ACC112 (cell line): ENCODE data around the gene PPP1R3E.

Experiments
- H2AFZ ChIP-seq: fragments of 200-600 bp; sonication (generic); one replicate; pipeline ENCODE4 v1.6.0; 2017; ENCODE audit warnings: antibody characterized with exemption, low read length; ENCODE audit not compliant: unreplicated experiment
- H3K27ac ChIP-seq: fragments of 200-600 bp; sonication (generic); 2 replicates; pipeline ENCODE4 v1.5.1; 2014; ENCODE audit warnings: low read depth, mild to moderate bottlenecking, antibody characterized with exemption, low read length, moderate library complexity
- H3K27me3 ChIP-seq: fragments of 200-600 bp; sonication (generic); 2 replicates; pipeline ENCODE4 v1.6.1; 2014; ENCODE audit warnings: mild to moderate bottlenecking, antibody characterized with exemption, low read length, moderate library complexity, mixed read lengths; ENCODE audit not compliant: insufficient read depth
- H3K36me3 ChIP-seq: fragments of 200-600 bp; sonication (generic); 2 replicates; pipeline ENCODE4 v1.6.1; 2016; ENCODE audit warnings: mild to moderate bottlenecking, antibody characterized with exemption, low read length, moderate library complexity, mixed read lengths; ENCODE audit not compliant: insufficient read depth
- H3K4me1 ChIP-seq: fragments of 200-600 bp; sonication (generic); one replicate; pipeline ENCODE4 v1.6.1; 2016; ENCODE audit warnings: low read length, mixed read lengths; ENCODE audit not compliant: insufficient read depth, unreplicated experiment, control insufficient read depth
- H3K4me3 ChIP-seq: fragments of 200-600 bp; sonication (generic); 2 replicates; pipeline ENCODE4 v1.5.1; 2014; ENCODE audit warnings: mild to moderate bottlenecking, low read depth, low read length
- H3K79me2 ChIP-seq: fragments of 200-600 bp; sonication (generic); one replicate; pipeline ENCODE4 v1.6.0; 2016; ENCODE audit warnings: low read length; ENCODE audit not compliant: control insufficient read depth, unreplicated experiment, insufficient read depth

The PPP1R3E gene

GRCh38 chr14:23321572-23322547 lies 19.2 kb upstream of the PPP1R3E start:
- no peaks in the 10 kb centered on the region for H3K27me3 ChIP-seq
- peaks cover 33% of the 10 kb centered on the region for H3K79me2 ChIP-seq
- peak overlapping the region; percentile 91 for H3K4me3 ChIP-seq
- H3K4me1 ChIP-seq: peaks cover 14% of the 10 kb centered on the region
- H2AFZ ChIP-seq: no peak overlapping the region
- peaks cover 37% of the 10 kb centered on the region for H3K36me3 ChIP-seq
- H3K27ac ChIP-seq: peak overlapping the region; percentile 90

DNA sequence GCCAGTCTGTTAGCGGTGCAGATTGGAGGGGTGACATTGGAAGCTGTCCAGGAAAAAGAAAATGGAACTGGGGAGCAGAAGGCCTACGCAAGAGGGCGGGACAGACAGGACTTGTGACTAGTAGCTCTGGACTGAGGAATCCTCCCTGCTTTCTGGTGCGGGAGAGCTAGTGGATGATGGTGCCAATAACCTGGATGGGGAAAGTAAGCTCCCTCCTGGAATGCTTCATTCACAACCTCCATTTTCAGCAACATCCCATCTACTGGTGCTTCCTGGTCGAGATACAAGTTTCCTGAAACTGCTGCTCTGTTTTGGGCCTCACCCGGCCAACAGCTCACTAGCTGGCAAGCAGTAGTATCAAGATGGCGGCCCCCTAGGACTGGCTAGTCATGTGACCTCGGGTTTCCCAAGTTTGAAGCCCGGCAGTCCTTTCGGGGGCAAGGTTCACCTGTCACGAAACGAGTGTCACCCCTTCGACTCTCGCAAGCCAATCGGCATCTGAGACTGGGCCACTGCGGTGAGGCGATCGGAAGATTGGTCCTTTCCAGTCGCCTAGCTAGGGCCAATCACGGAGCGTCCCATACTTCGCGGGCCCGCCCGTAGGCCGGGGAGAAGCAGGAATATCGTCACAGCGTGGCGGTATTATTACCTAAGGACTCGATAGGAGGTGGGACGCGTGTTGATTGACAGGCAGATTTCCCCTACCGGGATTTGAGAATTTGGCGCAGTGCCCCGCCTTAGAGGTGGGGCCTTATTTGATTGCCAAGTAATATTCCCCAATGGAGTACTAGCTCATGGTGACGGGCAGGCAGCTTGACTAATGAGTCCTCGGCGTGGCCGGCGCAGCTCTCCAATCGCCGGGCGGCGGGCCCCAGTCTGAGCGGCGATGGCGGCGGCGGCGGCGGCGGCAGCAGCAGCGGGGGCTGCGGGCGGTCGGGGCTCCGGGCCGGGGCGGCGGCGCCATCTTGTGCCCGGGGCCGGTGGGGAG lies 18.2 kb upstream of the PPP1R3E start, which contains the start of gene PABPN1:
TSS of gene PABPN1 (plus strand) at position 874 of the 988 bp plus-strand sequence. CDS start at position 887, 13 bp downstream.
- H3K36me3 ChIP-seq: peaks cover 39% of the 10 kb centered on the region
- H3K4me3 ChIP-seq: peak within 1 kb of the TSS; percentile 91
- H3K27ac ChIP-seq: peak within 1 kb of the TSS; percentile 93
- peaks cover 35% of the 10 kb centered on the region for H3K79me2 ChIP-seq
- peaks cover 20% of the 10 kb centered on the region for H3K4me1 ChIP-seq
- H2AFZ ChIP-seq: peak within 1 kb of the TSS; percentile 98
- H3K27me3 ChIP-seq: no peaks in the 10 kb centered on the region

GRCh38 chr14:23319746-23320583 lies 17.3 kb upstream of the PPP1R3E start:
- H3K36me3 ChIP-seq: peaks cover 40% of the 10 kb centered on the region
- H3K79me2 ChIP-seq: peaks cover 35% of the 10 kb centered on the region
- peak overlapping the region; percentile 68 for H3K4me3 ChIP-seq
- peak overlapping the region; percentile 98 for H2AFZ ChIP-seq
- H3K27me3 ChIP-seq: no peaks in the 10 kb centered on the region
- peaks cover 25% of the 10 kb centered on the region for H3K4me1 ChIP-seq
- peak overlapping the region; percentile 93 for H3K27ac ChIP-seq

DNA sequence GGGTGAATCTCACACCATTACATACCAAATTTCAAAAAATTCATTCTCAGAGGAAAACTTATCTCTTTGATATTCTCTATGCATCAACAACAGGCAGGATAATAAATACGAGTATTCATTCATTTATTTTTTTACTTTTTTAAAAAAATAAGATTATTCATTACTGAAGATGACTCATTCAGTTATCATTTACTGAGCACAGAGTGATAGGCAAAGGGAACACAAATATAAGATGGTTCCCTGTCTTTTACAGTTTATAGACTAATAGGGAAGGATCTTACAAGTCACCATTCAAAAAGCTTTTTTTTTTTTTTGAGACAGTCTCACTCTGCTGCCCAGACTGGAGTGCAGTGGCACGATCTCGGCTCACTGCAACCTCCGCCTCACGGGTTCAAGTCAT lies 13.6 kb upstream of the PPP1R3E start:
- Histone ChIP-seq H2AFZ (no peak overlapping the region), H3K4me1 (peaks cover 17% of the 10 kb centered on the region), H3K79me2 (peaks cover 23% of the 10 kb centered on the region), H3K36me3 (peaks cover 43% of the 10 kb centered on the region), H3K27ac (no peak overlapping the region), H3K27me3 (no peaks in the 10 kb centered on the region), H3K4me3 (no peak overlapping the region)

DNA sequence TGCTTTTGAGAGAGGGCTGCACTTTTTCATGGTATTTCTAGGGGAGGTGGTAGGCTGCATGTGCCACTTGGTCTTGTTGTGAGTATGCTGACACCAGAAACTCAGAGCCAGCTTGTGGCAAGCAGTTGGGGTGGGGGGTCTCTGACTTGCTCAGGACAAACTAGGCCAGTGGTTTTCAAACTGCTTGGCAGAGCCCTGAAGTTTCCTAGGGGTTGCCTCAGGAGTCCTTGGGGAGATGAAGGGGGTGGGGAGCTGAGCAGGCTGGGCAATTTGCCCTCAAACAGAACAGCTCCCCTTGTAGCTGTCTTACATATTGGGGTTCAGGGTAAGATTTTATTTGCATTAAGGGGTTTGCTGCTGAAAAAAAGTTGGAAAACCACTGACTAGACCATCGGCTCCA lies 7.9 kb upstream of the PPP1R3E start:
- H3K36me3 ChIP-seq: peaks cover 26% of the 10 kb centered on the region
- no peak overlapping the region for H2AFZ ChIP-seq
- no peak overlapping the region for H3K27ac ChIP-seq
- peaks cover 34% of the 10 kb centered on the region for H3K4me1 ChIP-seq
- H3K4me3 ChIP-seq: no peak overlapping the region
- no peaks in the 10 kb centered on the region for H3K27me3 ChIP-seq
- H3K79me2 ChIP-seq: peaks cover 64% of the 10 kb centered on the region

DNA sequence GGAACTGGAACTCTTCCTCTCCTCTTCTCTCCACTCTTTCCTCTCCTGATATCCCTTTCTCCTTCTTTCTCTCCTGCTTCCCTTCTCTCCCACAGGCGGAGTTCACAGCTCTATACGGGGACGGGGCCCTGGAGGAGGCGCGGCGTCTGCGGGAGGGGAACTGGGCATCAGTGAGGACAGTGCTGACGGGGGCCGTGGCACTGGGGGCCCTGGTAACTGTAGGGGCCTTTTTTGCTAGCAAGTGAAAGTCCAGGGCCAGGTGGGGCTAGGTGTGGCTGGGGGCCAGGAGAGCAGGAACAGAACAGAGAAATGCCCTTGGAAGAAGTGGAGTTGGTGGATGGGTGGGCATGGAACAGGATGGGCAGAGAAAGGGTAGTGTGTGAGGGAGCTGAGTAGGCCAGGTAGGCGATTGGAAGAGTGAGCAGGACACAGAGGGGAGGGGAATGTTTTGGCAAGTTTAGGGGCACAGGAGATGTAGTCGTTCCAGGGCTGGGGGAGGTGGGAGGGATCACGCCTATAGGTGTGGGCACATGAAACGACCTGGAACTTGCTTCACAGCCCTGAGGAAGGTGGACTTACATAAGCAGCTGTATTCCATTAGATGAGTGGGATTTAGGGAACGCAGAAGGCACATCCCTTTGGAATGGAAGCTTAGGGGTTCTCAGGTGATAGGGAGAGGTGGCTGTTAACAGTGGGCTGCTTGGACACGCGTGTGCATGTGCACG lies 6.2 kb upstream of the PPP1R3E start:
- Histone ChIP-seq H3K79me2 (peaks cover 64% of the 10 kb centered on the region), H2AFZ (no peak overlapping the region), H3K4me1 (peaks cover 32% of the 10 kb centered on the region), H3K36me3 (peaks cover 23% of the 10 kb centered on the region), H3K4me3 (peak overlapping the region; percentile 94), H3K27ac (no peak overlapping the region), H3K27me3 (no peaks in the 10 kb centered on the region)

DNA sequence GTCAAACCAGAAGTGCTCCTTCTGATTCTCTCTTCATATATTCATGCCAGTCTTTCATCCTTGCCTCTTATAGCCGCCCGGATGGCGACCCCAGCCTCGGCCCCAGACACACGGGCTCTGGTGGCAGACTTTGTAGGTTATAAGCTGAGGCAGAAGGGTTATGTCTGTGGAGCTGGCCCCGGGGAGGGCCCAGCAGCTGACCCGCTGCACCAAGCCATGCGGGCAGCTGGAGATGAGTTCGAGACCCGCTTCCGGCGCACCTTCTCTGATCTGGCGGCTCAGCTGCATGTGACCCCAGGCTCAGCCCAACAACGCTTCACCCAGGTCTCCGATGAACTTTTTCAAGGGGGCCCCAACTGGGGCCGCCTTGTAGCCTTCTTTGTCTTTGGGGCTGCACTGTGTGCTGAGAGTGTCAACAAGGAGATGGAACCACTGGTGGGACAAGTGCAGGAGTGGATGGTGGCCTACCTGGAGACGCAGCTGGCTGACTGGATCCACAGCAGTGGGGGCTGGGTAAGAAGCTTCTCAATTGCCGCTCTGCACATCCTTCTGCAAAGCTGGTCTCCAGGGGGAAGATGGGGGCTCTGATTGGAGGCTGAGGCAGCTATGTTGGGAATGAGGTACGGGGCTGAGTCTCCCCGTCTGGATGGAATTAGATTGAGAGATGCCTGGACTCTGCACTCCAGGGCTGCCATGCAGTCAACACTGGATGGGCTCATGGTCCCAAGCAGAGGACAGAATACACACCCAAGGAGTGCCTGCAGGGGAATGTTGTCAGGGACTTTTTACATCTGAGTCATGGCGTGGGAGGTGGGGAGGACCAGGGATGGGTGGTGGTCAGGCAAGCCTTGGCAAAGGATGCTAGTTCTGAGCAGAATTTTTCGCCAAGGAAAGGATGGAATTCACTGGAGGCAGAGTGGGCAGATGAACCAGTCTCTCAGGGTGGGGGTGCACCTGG lies 5.3 kb upstream of the PPP1R3E start:
- Histone ChIP-seq H3K27ac (peak overlapping the region; percentile 66), H3K27me3 (no peaks in the 10 kb centered on the region), H3K4me1 (peaks cover 32% of the 10 kb centered on the region), H3K79me2 (peaks cover 59% of the 10 kb centered on the region), H2AFZ (no peak overlapping the region), H3K4me3 (peak overlapping the region; percentile 94), H3K36me3 (peaks cover 21% of the 10 kb centered on the region)

GRCh38 chr14:23307146-23307530 lies 4.5 kb upstream of the PPP1R3E start:
- peak overlapping the region; percentile 94 for H3K4me3 ChIP-seq
- peaks cover 53% of the 10 kb centered on the region for H3K79me2 ChIP-seq
- H3K36me3 ChIP-seq: peaks cover 15% of the 10 kb centered on the region
- H2AFZ ChIP-seq: no peak overlapping the region
- no peaks in the 10 kb centered on the region for H3K27me3 ChIP-seq
- H3K4me1 ChIP-seq: peaks cover 32% of the 10 kb centered on the region
- peak overlapping the region; percentile 66 for H3K27ac ChIP-seq
